ENCODE data around the gene ARID3B.

DNA sequence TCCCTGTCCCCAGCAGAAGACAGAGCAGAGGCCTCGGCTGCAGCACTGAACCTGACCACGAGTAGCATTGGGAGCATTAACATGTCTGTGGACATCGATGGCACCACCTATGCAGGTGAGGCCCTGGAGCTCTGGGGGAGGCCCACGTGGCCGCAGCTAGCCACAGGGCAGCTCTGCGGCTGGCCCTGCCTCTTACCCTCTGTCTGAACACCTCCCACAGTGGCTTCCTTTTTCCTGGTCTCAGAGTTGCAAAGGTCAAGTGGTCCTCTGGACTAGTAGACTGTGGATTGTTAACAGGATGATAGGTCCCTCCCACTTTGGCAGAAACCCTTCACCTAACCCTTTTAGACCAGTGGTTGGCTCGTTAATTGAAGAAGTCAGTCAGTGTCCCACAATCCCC is 52.1 kb downstream of the ARID3B start:
- TF ChIP-seq, protein P1, sequence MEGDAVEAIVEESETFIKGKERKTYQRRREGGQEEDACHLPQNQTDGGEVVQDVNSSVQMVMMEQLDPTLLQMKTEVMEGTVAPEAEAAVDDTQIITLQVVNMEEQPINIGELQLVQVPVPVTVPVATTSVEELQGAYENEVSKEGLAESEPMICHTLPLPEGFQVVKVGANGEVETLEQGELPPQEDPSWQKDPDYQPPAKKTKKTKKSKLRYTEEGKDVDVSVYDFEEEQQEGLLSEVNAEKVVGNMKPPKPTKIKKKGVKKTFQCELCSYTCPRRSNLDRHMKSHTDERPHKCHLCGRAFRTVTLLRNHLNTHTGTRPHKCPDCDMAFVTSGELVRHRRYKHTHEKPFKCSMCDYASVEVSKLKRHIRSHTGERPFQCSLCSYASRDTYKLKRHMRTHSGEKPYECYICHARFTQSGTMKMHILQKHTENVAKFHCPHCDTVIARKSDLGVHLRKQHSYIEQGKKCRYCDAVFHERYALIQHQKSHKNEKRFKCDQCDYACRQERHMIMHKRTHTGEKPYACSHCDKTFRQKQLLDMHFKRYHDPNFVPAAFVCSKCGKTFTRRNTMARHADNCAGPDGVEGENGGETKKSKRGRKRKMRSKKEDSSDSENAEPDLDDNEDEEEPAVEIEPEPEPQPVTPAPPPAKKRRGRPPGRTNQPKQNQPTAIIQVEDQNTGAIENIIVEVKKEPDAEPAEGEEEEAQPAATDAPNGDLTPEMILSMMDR (IDR thresholded peaks at IDR 0.05; ENCODE audit: insufficient read depth, low read length): no peak
- TF ChIP-seq POLR2AphosphoS5 (IDR thresholded peaks at IDR 0.05; ENCODE audit: low read depth) (no peak), GABPA (IDR thresholded peaks at IDR 0.05; ENCODE audit: low read depth) (no peak)
- TF ChIP-seq, protein P2, sequence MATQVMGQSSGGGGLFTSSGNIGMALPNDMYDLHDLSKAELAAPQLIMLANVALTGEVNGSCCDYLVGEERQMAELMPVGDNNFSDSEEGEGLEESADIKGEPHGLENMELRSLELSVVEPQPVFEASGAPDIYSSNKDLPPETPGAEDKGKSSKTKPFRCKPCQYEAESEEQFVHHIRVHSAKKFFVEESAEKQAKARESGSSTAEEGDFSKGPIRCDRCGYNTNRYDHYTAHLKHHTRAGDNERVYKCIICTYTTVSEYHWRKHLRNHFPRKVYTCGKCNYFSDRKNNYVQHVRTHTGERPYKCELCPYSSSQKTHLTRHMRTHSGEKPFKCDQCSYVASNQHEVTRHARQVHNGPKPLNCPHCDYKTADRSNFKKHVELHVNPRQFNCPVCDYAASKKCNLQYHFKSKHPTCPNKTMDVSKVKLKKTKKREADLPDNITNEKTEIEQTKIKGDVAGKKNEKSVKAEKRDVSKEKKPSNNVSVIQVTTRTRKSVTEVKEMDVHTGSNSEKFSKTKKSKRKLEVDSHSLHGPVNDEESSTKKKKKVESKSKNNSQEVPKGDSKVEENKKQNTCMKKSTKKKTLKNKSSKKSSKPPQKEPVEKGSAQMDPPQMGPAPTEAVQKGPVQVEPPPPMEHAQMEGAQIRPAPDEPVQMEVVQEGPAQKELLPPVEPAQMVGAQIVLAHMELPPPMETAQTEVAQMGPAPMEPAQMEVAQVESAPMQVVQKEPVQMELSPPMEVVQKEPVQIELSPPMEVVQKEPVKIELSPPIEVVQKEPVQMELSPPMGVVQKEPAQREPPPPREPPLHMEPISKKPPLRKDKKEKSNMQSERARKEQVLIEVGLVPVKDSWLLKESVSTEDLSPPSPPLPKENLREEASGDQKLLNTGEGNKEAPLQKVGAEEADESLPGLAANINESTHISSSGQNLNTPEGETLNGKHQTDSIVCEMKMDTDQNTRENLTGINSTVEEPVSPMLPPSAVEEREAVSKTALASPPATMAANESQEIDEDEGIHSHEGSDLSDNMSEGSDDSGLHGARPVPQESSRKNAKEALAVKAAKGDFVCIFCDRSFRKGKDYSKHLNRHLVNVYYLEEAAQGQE (IDR thresholded peaks at IDR 0.05; ENCODE audit: insufficient replicate concordance, low read depth): no peak

All from HL-60 (cell line).